GM19397 (cell line): ENCODE results near the gene FGD5.

Experiments
- ATAC-seq: cut with Tn5 transposase; IDR thresholded peaks from one replicate; pipeline ENCODE4 v1.9.1; 2021; ENCODE audit warnings: mild to moderate bottlenecking, moderate library complexity; ENCODE audit not compliant: unreplicated experiment

FGD5 gene

GRCh38 chr3:14849638-14850230, 31.0 kb downstream of the FGD5 start:
- ATAC-seq = no peak

GRCh38 chr3:14852058-14852594, 33.4 kb downstream of the FGD5 start:
- no peak for ATAC-seq

- ATAC-seq = no peak
Measured at GRCh38 chr3:14852717-14853116, 34.0 kb downstream of the FGD5 start.

GRCh38 chr3:14853271-14853951, 34.6 kb downstream of the FGD5 start:
- ATAC-seq = no peak

- no peak for ATAC-seq
Measured at GRCh38 chr3:14857506-14857905, 38.7 kb downstream of the FGD5 start.

GRCh38 chr3:14858105-14858504, 39.3 kb downstream of the FGD5 start:
- ATAC-seq = no peak

- no peak for ATAC-seq
Measured at GRCh38 chr3:14859880-14860279, 41.1 kb downstream of the FGD5 start.

GRCh38 chr3:14861031-14861430, 42.3 kb downstream of the FGD5 start:
- no peak for ATAC-seq

- no peak for ATAC-seq
Measured at GRCh38 chr3:14861446-14862302, 42.9 kb downstream of the FGD5 start.

- no peak for ATAC-seq
Measured at GRCh38 chr3:14862303-14862660, 43.5 kb downstream of the FGD5 start.

- ATAC-seq = no peak
Measured at GRCh38 chr3:14862661-14863230, 44.0 kb downstream of the FGD5 start.

GRCh38 chr3:14863333-14864100, 44.8 kb downstream of the FGD5 start:
- ATAC-seq = no peak

- no peak for ATAC-seq
Measured at GRCh38 chr3:14864131-14864530, 45.4 kb downstream of the FGD5 start.

GRCh38 chr3:14866627-14867026, 47.9 kb downstream of the FGD5 start:
- ATAC-seq = no peak

- no peak for ATAC-seq
Measured at GRCh38 chr3:14867936-14868570, 49.3 kb downstream of the FGD5 start.

- ATAC-seq = no peak
Measured at GRCh38 chr3:14869917-14870782, 51.4 kb downstream of the FGD5 start.

- ATAC-seq = no peak
Measured at GRCh38 chr3:14870783-14871060, 52.0 kb downstream of the FGD5 start.

- ATAC-seq = no peak
Measured at GRCh38 chr3:14871456-14872200, 52.9 kb downstream of the FGD5 start.

- ATAC-seq = no peak
Measured at GRCh38 chr3:14872706-14873105, 53.9 kb downstream of the FGD5 start.
